SK-MEL-5 (cell line): ENCODE results near the gene C14orf119. TPM values are rescaled to one million over a fixed set of nuclear protein-coding genes. Genes with fewer than 3 reads are reported as not detected.
"Not testable (repeated sequence)": the region's sequence is repeated elsewhere in the genome, so short reads cannot be mapped to it uniquely, and the experiment has no call there.

Experiments used
- DNase-seq: peaks from one replicate; pipeline ENCODE4 v3.0.0-alpha.2; 2016; ENCODE audit warnings: low read depth, low spot score
- in situ Hi-C: cut with HindIII; loops from 2 replicates; pipeline ENCODE4 v1.10.0; 2016; ENCODE audit warnings: low sequenced_read_pairs, high pct_unique_total_duplicates, low pct_unique_long_range_greater_than_20kb
- total RNA-seq: library from RNA; depleted of rRNA; stranded (reverse); fragments of >200 nt; shearing (Covaris generic); gene quantifications from 2 replicates; pipeline ENCODE4 v1.2.3, GENCODE V29; 2014

The C14orf119 gene
- total RNA-seq, 1 experiment from 2014 or later, result 65.5 TPM

DNA sequence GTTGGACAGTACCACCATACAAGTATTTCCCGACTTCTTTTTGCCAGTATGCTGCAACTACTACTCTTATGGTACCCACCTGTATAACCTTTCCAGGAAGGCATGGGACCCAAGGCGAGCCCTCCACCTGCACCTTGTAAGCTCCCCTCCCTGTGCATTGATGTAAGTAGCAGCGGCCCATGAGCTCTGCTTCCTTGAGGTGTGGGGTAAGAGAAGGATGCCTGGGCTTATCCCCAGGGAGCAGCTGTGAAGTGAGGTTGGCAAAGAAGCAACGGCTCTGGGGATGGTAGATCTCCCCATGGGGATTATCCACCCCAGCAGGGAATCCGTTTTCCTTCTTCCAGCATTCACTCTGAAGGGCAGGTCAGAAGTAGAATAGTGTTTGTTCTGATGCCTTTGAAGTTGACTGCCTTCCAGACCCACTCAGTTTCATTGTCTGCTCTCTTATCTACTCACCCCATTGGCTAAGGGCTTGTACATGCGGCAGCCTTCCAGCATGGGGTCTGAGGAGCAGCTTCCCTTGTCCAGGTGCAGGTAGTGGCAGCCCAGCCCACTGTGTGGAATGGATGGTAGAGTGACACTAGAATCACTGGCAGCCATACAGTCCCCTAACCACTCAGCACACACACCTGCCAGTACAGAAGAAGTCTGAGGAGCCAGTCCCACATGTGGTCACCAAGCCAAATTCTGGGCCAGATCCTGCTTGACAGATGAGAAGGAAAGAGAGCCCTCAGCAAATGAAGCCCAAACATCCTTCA lies 6.1 kb downstream of the C14orf119 start:
- in situ Hi-C loops, result no loop called here
- no peak for DNase-seq

DNA sequence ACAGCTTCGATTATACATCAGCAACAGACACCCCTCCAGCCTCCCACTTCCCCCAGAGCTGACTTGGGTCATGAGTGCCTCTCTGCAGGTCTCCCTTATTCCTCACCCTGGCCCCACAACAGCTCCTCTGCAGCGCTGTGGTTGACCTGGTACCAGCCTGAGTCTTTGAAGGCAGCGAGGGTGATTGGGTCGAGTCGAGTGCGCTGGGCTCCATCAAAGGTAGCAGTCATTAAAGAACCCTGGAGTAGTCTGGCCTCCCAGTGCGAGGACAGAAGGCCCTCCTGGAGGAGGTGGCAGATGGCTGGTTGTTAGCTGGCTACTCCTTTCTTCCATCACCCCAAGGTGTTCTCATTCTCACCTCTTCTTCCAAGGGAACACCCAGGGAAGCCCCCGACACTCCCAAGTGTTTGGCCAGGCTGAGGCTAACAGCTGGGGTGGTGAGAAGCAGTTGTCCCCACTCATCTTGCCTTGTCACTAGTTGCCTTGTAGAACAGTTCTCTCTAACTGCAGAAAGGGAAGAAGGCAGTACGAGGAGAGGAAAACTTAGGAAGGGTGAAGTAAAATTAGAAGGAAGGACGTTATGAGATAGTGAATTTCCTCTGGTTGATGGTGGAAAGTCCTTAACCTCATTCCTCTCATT lies 6.8 kb downstream of the C14orf119 start:
- in situ Hi-C loops, result no loop called here

GRCh38 chr14:23102801-23103200 lies 7.5 kb downstream of the C14orf119 start:
- no peak for DNase-seq
- in situ Hi-C loops, result no loop called here

More for the DNA sequence above, 6.8 kb downstream of the C14orf119 start:
- DNase-seq, result no peak

- in situ Hi-C loops, result no loop called here
- no peak for DNase-seq
Observed at GRCh38 chr14:23103581-23103980, 8.3 kb downstream of the C14orf119 start.

DNA sequence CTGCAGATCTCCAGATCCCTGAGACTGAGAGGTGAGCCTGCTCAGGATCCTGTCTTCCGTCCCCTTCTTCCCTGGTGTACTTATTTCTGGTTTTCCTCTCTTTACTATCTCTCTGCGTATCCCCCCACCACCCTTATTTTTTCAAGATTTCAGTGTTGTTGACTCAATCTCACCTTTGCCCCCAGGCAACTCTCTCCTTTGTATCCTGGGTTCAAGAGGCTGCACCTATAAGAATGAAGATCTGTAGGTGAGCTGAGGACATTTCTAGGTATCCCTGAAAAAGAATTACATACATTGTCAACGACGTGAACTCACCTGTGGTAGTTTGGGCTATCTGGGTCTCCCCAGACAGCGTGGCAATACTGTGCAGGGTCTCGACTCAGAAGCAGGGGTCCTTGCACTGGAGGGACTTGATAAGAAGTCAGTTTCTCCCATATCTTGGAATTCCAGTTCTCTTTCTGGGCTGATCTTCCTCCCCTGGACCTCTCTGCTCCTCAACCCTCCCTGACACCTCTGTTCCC lies 8.8 kb downstream of the C14orf119 start:
- in situ Hi-C loops, result no loop called here
- DNase-seq, result no peak

DNA sequence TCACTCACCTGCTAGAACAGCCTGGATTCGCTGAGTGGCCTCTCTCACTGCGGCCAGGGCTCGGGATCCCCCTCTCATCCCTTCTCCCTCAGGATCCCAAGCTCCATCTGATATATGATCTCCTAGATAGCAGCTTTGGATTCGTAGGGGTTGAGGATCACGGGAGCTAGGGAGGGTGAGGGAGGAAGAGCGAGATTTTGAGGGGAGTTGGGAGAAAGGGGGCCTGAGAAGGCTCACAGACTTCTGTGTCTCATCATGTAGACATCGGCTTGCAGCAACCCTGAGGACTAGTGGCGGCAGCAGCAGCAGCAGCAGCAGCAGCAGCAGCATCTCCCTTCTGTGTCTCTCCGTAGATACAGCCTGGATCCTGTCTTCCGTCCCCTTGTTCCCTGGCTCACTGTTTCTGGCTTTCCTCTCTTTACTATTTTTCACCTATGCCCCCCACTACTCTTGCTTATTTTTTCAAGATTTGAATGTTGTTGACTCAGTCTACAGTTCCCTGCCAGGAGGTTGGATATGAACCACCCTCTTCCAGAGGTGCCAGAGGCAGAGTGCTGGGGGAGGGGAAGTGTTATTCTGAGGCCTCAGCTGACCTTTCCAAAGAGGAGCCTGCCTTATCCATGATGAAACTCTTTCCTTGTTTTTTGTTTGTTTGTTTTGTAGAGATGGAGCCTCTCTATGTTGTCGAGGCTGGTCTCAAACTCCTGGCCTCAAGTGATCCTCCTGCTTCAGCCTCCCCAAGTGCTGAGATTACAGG lies 9.5 kb downstream of the C14orf119 start, which contains the start of gene CIROP:
CIROP (minus strand) TSS at position 399 of the 757 bp plus-strand sequence; CDS start at position 330, 69 bp downstream.
- DNase-seq, result no peak
- in situ Hi-C loops, result no loop called here

- no peak for DNase-seq
- in situ Hi-C loops, result no loop called here
Observed at GRCh38 chr14:23105348-23105824, 10.1 kb downstream of the C14orf119 start.

GRCh38 chr14:23106747-23107045 lies 11.4 kb downstream of the C14orf119 start:
- in situ Hi-C loops, result no loop called here
- DNase-seq, result no peak

- in situ Hi-C loops, DNase-seq: not testable (repeated sequence)
Observed at GRCh38 chr14:23107620-23108019, 12.3 kb downstream of the C14orf119 start.

DNA sequence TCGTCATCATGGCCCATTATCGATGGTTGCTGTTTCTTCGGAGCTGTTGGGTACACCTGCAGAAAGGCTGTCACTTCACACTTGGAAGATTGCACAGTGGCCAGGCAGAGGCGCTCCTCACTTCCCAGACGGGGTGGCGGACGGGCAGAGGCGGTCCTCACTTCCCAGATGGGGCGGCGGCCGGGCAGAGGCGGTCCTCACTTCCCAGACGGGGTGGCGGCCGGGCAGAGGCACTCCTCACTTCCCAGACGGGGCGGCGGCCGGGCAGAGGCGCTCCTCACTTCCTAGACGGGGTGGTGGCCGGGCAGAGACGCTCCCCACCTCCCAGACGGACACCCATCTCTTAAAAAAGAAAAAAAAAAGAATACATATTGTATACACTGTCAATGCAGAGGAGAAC lies 12.9 kb downstream of the C14orf119 start:
- in situ Hi-C loops, DNase-seq: not testable (repeated sequence)

- in situ Hi-C loops, result no loop called here
Observed at GRCh38 chr14:23109769-23110168, 14.5 kb downstream of the C14orf119 start.

DNA sequence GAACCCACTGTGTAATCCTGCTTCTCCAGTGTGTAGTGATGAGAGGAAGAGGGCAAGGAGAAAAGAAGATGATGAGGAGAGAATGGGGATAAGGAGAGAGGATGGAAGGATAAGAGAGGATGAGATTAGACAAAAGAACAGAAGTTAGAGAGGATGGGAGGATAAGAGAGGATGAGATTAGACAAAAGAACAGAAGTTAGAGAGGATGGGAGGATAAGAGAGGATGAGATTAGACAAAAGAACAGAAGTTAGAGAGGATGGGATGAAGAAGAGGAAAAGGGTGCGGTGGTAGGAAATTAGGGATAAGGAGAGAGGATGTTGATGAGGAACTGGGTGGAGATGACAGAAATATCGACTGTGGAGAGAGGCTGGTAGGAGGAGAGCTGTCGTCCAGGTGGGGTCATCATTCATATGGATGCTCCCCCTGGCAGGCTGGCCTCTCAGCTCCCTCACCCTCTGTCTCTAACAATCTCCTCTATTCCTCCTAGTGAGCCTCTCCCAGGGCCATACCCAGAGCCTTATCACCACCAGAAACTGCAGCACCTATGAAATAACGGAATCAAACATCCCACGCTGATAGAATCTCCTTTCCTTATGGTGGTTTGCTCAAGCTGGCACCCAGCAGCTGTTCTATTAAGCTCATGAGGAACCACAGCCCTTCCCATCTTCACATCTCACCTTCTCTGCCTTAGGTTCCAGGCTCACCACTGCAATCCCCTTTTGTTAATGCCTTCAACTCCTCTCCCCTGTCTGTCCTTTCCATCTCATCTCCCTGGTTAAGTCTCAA lies 15.5 kb downstream of the C14orf119 start:
- in situ Hi-C loops, result no loop called here
- no peak for DNase-seq

More at GRCh38 chr14:23109769-23110168, 14.5 kb downstream of the C14orf119 start:
- no peak for DNase-seq

DNA sequence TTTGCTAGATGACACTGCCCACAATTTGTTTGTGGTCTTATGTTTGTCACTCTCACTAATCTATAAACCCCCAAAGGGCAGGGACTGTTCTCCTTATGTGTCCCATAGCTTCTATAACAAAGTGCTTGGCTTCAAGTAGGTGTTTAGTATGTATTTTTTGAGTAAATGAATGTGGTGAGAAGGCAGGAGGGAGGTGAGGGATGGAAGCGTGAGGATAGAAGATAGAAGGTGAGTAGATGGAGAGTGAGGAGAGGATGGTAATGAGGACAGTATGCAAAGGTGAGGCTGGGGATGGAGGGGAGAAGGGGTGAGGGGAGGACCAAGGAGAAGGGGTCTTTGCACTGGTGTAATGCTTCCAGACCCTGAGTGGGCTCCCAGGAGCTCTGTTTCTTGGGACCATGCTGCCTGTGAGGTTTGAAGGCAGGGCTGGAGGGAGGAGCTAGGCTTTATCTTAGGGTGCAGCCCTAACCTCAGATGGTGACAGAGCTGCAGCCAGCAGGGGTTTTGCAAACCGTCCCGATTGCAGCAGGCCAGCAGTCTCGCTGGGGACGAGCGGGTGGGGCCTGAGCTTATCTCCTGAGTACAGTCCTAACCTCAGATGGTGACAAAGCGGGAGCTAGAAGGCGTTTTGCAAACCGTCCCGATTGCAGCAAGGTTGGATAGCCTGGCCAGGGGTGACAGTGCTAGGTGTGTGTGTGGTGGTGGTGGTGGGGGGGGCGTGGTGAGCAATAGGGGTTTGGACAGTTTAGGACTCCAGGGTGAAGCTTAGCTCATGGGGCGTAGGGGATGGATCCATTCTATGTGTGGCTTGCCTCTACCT lies 17.3 kb downstream of the C14orf119 start:
- in situ Hi-C loops, result no loop called here
- no peak for DNase-seq

GRCh38 chr14:23113431-23114119 lies 18.3 kb downstream of the C14orf119 start:
- in situ Hi-C loops, result no loop called here
- no peak for DNase-seq

DNA sequence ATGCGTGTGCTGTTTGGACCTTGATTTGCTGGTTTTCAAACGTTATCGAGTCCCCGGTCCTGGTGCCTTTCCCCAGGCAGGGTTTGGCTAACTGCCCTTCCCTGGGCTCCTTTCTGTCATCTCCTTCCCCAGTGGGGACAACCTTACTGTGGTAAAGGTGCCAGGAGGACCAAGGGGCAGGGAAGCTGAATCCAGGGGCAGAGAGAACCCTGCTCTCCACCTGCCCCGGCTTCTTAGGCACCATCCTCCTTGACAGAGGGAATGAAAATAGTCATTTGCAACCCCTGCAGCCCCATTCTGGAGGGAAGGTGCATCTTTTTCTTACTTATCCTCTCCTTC lies 18.8 kb downstream of the C14orf119 start:
- in situ Hi-C loops, result no loop called here
- DNase-seq, result no peak

DNA sequence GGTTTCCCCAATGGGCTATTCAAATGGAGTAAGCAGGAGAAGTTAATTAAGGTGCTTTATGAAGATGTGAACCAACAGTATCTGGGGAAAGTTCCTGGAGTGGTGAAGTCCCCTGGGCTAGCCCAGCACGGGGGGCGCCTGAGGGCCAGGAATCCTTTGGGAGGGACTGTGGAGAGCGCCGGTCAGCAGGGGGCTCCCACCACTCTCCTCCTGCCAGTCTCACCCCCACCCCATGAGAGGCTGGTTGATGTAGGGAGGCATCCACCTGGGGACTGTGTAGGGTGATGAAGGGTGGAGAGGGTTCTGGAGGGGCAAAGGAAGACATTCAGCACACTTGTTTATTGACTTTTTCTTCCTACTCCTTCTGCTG lies 19.3 kb downstream of the C14orf119 start:
- no peak for DNase-seq

More for the DNA sequence above, 19.3 kb downstream of the C14orf119 start:
- in situ Hi-C loops, result no loop called here
